GM21723 (cell line): ENCODE data around the gene PHF21B.
"Not testable (repeated sequence)": the region's sequence is repeated elsewhere in the genome, so short reads cannot be mapped to it uniquely, and the experiment has no call there.

ENCODE experiments used
- ATAC-seq: cut with Tn5 transposase; IDR thresholded peaks from one replicate; pipeline ENCODE4 v1.9.1; 2021; ENCODE audit warnings: mild to moderate bottlenecking, moderate library complexity; ENCODE audit not compliant: unreplicated experiment

PHF21B gene

GRCh38 chr22:45009606-45010531, at the start of gene PHF21B:
TSS of gene PHF21B (minus strand) at chr22:45010005. CDS start at chr22:45009549, 456 bp downstream.
- no peak for ATAC-seq

- no peak for ATAC-seq
These were observed 49.5 kb upstream of the PHF21B start for GRCh38 chr22:45059296-45059695.

GRCh38 chr22:45058622-45058912, 48.8 kb upstream of the PHF21B start:
- no peak for ATAC-seq

GRCh38 chr22:45055936-45056335, 46.1 kb upstream of the PHF21B start:
- no peak for ATAC-seq

- ATAC-seq, result no peak
These were observed 43.8 kb upstream of the PHF21B start for GRCh38 chr22:45053571-45053970.

GRCh38 chr22:45053094-45053493, 43.3 kb upstream of the PHF21B start:
- ATAC-seq, result no peak

- ATAC-seq, result not testable (repeated sequence)
These were observed 42.9 kb upstream of the PHF21B start for GRCh38 chr22:45052665-45053064.

GRCh38 chr22:45051946-45052345, 42.1 kb upstream of the PHF21B start:
- no peak for ATAC-seq

GRCh38 chr22:45051419-45051818, 41.6 kb upstream of the PHF21B start:
- no peak for ATAC-seq

GRCh38 chr22:45047260-45047659, 37.5 kb upstream of the PHF21B start:
- ATAC-seq, result no peak

- no peak for ATAC-seq
These were observed 35.4 kb upstream of the PHF21B start for GRCh38 chr22:45045208-45045607.

- ATAC-seq, result no peak
These were observed 32.5 kb upstream of the PHF21B start for GRCh38 chr22:45042263-45042662.

- no peak for ATAC-seq
These were observed 29.3 kb upstream of the PHF21B start for GRCh38 chr22:45039133-45039532.

- ATAC-seq, result no peak
These were observed 26.3 kb upstream of the PHF21B start for GRCh38 chr22:45036154-45036553.

GRCh38 chr22:45034821-45035220, 25.0 kb upstream of the PHF21B start:
- ATAC-seq, result no peak

GRCh38 chr22:45034156-45034555, 24.4 kb upstream of the PHF21B start:
- no peak for ATAC-seq

GRCh38 chr22:45033136-45033535, 23.3 kb upstream of the PHF21B start:
- no peak for ATAC-seq

- ATAC-seq, result no peak
These were observed 22.0 kb upstream of the PHF21B start for GRCh38 chr22:45031629-45032403.

- no peak for ATAC-seq
These were observed 19.7 kb upstream of the PHF21B start for GRCh38 chr22:45029501-45029900.

GRCh38 chr22:45026511-45026910, 16.7 kb upstream of the PHF21B start:
- ATAC-seq, result no peak

- no peak for ATAC-seq
These were observed 13.6 kb upstream of the PHF21B start for GRCh38 chr22:45023431-45023830.
